ENCODE measurements around the gene OOSP3.
"Not testable (repeated sequence)": the region's sequence is repeated elsewhere in the genome, so short reads cannot be mapped to it uniquely, and the experiment has no call there.

OOSP3 gene, protein sequence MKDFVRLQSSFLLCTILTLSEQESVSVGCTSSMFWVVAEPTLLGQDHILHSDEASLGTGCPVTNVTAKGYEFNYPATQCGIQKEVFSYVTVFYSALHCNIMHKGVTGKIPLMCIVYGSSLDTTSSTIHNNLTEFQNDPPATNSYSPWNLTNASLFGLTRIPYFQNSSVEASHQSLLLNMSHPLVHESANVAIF

DNA sequence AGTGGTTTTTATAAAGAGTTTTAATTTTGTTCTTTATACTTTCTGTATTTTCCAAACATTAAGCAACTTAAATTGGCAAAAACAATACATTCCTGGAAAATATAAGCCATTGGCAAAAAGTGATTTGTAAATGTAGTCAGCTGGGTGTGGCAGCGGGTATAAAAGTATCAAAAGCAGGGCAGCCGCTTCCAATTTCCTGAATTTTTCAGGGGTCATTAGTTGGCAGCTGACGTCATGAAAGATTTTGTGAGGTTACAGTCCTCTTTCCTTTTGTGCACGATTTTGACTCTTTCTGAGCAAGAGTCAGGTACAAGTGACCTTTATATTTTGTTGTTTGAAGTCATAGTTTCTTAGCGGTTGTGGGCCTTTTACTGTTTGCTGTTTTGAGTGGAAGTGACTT lies at the start of gene OOSP3:
OOSP3 (plus strand) TSS at position 208 of the 400 bp plus-strand sequence; CDS start at position 235, 27 bp downstream.
- no peak for DNase-seq

DNA sequence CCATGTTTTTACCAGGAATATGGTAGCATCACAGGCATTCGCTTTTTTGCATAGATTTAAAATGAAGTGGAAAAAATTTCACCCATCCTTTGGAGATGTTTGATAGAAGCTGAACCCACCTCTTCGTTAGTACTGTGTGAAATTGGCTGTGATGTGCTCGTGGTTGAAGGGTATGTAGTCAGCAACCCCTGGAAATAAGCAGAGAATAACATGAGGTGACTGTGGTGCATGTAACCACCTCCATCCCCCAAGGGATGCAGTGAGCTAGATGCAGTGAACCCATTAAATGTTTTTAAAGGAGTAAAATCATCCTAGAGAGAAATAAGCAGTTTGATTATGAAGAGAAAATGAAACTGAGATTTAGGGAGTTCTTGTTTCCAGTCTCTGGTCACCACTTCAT lies 49.2 kb upstream of the OOSP3 start:
- DNase-seq = no peak

DNA sequence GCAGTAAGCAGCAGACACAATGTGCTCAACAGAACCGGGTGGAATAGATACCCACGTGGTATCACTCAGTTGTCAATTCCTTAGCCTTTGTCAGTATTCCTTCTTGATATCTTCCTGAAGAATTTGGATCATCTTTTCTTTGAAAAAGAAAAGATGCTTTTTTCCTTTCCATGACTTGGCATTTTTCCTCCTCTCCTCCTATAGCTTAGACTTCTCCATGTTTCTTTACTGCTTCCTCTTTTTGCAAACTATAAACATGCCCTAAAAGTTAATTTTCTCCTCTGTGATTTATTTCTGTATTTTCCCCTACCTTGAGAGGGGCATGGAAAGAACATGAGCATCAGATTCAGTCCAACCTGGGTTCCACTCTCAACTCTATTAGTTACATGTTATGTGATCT lies 45.0 kb upstream of the OOSP3 start:
- no peak for DNase-seq

DNA sequence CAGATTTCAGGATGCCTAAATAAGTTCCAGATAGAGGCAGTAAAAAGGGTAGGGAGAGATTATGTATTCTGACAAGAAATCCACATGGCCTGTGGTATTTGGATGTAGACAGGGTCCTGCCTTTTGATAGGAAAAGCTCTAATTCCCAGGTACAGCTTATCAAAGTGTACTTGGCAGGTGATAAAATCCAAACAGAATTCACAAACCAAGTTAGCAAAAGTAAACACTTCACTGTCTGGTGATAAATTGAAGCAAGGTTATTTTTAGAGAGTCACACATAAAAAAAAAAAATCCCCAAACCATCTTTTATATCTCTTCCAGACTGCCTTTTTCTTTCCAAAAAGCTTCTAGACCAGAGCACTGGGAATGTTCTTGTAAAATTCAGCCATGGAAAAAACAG lies 39.0 kb upstream of the OOSP3 start:
- DNase-seq = no peak

DNA sequence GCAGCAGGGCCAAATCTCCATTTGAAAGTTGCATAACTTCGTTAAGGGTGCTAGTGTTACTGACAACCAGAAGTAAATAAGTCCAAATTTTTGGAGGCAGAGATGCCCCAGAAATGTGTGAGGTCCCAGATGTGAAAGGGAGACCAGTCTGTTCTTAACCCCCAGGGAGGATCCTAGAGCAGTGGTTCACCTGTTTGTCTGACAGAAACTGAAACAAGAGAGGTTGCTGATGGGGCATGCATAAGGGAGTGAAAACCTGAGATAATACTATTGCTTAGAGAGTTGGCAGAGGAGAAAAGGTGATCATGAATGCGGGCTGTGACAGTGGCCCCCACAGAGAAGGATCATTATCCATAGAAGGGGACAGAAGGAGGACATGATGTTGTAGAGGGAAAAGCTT lies 37.1 kb upstream of the OOSP3 start:
- DNase-seq = no peak

DNA sequence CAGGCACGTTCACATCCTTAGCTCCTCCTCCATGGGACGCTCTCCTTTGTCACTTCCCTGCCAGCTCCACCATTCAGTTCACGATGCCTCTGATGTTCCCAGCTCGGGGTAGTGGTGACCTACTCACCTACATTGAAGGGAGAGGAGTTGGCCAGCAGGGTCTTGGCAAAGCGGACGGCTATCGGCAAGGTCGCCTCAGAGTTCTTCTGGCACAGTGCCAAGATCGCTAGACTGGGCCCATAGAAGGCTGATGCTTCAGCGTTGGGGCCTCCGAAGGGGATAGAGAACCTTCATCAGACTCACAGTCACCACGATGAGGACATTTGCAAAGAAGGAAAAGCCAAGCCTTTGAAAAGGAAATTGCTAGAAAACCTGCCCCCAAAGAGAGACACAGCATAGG lies 36.3 kb upstream of the OOSP3 start:
- DNase-seq = no peak

DNA sequence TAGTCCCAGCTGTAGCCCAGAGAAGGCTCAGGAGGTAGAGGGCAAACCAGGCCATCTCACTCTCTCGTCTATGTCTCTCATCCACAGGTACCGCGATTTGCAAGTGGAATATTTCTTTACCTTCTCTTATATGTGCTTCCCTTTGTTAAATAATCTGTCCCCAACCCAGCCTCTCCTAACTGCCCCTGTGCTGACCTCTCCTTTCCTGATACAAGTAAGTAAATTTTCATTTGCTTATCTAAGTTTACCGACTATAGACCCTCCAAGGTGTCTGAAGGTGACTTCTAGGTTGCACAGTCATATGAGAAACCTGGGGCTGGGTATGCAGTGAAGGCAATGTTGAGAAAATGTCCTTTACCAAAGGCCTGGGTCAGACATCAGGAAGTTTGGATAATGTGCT lies 33.2 kb upstream of the OOSP3 start, which contains the start of gene CBLIF:
CBLIF (minus strand) TSS at position 101 of the 400 bp plus-strand sequence; CDS start at position 55, 46 bp downstream.
- no peak for DNase-seq

DNA sequence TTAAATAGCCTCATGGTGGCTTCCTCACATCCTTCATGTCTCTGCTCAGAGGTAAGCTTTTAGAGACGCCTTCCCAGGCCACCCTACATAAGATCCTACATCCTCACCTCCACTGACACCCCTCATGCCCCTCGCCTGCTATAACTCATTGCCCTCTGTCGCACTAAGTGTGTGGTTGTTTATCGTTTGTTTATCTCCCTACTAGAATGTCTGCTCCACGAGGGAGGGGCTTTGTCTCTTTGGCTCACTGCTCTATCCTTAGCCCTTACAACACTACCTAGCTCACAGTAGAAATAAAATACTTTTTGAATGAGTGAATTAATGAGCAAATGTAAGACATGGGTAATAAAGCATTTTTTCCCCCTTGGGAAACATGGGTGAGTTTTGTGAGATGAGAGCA lies 32.0 kb upstream of the OOSP3 start:
- DNase-seq = no peak

DNA sequence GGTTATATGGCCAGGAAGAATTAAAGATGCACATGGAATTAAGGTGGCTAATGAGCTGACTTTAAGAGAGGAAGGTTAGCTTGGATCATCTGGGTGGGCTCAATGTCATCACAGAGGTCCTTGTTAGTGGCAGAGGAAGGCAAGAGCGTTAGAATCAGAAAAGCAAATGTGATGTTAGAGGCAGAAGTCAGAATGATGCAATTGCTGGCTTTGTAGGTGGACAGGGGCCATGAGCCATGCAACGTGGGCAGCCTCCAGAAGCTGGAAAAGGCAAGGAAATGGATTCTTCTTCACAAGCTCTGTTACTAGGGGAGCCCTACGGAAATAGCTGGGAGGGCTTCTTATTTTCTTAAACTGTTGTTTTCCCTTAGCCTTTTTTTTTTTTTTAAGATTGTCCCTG lies 31.0 kb upstream of the OOSP3 start:
- DNase-seq = no peak

DNA sequence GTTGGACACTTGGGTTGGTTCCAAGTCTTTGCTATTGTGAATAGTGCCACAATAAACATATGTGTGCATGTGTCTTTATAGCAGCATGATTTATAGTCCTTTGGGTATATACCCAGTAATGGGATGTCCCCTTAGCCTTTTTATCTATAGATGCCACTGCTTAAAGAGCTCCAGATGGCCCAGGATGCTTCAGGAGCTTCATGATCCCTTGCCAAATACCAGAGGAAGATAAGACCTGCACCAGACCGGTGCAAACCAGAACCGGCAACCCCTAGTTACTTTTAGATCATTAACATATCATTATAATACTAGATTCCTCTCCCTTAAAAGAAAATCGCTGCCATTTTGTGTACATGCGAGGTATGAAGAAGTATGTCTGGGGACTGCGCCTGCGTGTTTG lies 30.1 kb upstream of the OOSP3 start:
- DNase-seq = not testable (repeated sequence)

DNA sequence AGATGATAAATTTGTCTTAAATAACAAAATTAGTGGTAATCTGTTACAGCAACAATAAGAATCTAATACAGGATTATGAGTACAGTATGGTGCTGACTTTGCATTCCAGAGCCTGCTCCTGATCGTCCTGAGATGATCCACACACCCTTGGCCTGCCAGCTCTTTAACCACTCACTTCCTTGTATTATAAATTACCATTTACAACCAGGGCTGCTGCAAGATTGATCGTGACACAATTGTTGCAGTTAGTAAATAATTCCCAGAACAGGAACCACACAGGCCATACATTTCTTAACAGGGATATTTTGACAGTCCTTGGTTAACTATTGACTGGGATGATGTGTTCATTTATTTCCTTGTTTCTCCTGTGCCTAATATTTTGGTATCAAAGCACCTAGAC lies 29.5 kb upstream of the OOSP3 start:
- no peak for DNase-seq

DNA sequence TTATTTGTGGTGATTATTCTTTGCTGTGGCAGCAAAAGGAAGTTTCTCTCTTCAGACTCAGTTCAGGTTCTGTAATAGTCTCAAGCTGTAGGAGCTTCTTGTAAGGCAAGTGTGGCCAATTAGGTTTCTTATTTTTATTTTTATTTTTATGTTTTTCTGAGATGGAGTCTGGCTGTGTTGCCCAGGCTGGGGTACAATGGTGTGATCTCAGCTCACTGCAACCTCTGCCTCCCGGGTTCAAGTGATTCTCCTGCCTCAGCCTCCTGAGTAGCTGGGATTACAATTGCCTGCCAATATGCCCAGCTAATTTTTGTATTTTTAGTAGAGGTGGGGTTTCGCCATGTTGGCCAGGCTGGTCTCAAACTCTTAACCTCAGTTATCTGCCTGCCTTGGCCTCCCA lies 29.0 kb upstream of the OOSP3 start:
- not testable (repeated sequence) for DNase-seq

DNA sequence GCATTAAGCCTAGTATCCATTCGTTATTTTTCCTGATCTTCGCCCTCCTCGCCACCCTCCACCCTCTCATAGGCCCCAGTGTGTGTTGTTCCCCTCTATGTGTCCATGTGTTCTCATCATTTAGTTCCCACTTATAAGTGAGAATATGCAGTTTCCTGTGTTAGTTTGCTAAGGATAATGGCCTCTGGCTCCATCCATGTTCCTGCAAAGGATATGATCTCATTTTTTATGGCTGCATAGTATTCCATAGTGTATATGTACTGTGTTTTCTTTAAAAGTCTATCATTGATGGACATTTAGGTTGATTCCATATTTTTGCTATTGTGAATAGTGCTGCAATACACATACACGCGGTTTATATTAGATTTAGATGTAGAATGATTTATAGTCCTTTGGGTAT lies 27.2 kb upstream of the OOSP3 start:
- DNase-seq = not testable (repeated sequence)

DNA sequence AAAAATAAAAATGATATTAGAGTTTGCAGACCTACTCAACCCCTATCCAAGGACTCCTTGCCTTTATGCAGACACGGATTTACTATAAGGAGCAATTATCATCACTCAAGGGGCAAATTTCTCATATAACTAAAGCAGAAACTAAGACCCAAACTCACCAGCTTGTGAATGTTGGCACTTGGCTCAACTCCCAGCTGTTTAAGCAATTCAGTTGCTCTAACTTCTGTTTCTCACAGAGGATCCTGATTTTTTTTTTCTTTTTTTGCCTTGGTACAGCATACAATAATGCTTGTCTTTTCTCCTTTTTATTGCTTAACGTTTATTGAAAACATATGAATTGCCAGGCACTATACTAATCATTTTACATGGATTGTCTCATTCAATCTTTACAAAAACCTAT lies 23.7 kb upstream of the OOSP3 start:
- no peak for DNase-seq

DNA sequence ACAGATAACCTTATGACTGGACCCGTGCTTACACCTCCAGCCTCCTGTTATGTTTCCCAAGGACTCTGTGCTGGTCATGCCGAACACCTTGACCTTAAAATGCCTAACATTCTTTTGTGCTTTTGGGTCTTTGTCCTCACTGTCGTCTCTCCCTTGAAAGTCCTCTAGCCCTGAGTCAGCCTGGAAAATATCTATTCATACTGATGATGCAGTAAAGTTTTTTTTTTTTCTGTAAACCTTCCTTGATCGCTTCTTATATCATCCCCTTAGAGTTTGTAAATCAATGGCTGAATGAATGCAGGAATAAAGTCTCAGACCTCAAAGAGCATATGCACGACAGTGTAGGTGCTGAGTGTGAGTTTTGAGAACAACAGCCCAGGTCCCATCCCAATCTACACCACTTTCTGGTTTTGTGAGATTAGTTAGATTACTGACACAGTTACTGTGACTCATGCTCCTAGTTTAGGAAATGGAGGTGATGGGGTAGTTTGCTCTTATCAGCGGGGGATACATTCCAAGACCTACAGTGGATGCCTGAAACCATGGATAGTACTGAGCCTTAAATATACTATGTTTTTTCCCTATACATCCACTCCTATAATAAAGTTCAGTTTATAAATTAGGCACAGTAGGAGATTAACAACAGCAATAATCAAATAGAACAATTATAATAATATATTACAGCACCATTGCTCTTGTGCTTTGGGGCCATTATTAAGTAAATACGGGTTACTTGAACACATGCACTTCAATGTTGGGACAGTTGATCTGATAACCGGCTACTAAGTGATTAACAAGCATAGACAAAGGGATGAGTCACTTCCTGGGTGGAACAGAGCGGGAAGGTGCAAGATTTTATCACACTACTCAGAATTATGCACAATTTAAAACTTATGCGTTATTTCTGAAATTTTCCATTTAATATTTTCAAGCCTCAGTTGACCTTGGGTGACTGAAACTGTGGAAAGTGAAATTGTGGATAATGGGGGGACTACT lies 20.8 kb upstream of the OOSP3 start:
- peak; percentile 50 for DNase-seq

DNA sequence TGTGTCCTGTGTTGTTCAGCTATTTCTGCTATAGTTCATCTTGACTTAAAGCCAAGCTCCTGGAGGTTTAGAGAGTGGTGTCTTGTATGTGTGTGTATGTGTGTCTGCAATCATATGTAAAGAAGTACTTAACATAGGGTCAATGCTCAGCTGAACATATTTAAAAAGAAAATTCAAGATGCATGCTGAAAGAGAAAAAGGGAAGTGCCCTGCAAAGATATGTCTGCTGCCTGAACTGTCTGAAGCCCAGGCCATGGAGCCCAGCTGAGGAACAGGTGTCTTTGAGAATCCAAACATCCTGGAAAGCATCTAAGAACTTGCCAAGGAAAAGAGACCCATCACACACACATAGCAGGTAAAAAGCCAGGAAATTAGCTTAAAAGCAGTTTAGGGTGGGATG lies 18.9 kb upstream of the OOSP3 start:
- DNase-seq = no peak

DNA sequence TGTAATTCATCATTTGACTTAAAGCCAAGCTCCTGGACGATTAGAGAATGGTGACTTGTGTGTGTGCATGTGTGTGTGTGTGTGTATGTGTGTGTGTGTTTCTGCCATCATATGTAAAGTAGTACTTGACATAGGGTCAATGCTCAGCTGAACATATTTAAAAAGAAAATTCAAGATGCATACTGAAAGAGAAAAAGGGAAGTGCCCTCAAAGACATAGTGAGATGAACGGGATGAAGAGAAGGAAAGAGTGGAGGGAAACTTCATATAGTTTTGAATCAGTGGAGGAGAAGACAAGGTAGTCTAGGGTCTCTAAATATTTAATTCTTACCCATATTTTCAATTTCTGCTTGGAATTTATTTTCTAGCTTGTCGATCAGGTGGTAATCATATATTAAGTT lies 16.3 kb upstream of the OOSP3 start:
- DNase-seq = no peak

DNA sequence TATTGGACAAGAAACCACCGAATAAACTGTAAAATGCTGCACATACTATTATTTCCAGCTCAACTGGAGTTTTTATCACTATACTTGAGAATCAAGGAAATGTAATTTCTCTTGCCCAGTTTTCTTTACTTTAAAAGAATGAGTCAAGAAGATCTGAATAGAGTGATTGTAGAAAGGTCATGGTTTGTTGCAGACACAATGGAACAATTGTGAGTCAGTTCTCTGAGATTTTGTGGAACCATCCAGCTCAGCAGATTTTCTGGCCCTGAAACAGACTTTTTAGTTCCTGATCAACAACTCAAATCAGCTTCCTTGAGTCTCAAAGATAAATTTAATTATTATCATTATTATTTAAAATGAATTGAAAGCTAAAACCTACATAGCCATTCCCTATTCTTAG lies 13.6 kb upstream of the OOSP3 start:
- DNase-seq = no peak

DNA sequence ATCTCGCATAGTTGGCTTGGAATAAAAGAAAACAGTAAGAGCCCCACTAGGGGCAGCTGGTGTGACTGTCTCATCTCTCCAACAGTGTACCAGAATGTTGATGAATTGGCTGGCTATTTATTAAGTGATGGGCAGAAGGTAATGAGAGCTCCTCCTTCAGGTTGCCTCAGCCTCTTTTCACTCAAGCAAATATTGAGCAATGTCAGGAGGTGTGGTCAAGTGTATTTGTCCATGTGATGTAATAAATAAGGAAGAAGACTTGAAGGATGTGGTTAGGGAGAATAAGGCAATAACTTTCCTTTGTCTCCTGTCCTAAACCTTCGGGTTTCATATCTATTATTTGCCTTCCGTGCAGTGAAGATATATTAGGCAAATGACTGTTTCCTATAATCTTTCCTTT lies 12.2 kb upstream of the OOSP3 start, which contains the start of gene TCN1:
TCN1 (minus strand) TSS at position 91 of the 400 bp plus-strand sequence; CDS start at position 74, 17 bp downstream.
- DNase-seq = no peak

DNA sequence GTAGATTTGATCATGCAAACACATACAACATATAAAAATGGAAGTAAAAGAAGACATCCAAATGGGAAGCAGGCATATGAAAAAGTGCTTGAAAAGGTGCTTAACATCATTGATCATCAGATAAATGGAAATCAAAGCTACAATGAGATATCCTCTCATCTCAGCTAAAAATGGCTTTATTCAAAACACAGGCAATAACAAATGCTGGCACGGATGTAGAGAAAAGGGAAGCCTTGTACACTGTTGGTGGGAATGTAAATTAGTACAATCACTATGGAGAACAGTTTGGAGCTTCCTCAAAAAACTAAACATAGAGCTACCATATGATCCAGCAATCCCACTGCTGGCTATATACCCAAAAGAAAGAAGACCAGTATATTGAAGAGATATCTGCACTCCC lies 11.7 kb upstream of the OOSP3 start:
- DNase-seq = no peak

DNA sequence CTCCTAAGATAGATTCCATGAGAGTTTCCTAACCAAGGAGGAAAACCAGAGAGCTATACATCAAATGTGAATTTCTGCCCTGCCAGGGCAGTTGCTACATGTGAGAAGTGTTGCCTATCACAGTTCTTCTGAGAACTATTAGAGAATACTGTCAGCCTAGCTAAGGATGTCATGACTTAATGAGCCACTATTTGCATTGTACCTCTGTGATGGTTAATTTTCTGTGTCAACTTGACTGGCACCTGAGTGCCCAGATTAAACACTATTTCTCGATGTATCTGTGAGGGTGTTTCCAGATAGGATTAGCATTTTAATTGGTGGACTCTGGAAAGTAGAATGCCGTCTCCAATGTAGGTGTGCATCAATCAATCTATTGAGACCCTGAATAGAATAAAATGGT lies 10.6 kb upstream of the OOSP3 start:
- no peak for DNase-seq

DNA sequence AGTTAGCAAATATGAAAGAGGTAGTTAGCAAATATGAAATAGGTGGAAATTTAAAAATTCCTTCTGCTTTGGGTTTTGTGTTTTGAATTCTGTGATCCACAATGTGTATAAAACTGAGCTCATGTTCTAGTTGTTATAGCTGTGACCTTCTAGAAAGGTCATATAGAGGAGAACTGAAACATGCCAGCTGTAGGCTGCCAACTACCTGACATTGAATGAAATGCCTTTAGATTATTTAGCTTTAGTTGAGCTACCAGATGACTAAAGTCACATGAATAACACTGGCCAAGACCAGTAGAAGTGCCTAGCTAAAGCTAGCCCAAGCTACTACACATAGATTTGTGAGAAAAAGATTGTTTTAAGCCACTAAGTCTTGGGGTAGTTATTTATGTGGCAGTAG lies 6.5 kb upstream of the OOSP3 start:
- DNase-seq = no peak

DNA sequence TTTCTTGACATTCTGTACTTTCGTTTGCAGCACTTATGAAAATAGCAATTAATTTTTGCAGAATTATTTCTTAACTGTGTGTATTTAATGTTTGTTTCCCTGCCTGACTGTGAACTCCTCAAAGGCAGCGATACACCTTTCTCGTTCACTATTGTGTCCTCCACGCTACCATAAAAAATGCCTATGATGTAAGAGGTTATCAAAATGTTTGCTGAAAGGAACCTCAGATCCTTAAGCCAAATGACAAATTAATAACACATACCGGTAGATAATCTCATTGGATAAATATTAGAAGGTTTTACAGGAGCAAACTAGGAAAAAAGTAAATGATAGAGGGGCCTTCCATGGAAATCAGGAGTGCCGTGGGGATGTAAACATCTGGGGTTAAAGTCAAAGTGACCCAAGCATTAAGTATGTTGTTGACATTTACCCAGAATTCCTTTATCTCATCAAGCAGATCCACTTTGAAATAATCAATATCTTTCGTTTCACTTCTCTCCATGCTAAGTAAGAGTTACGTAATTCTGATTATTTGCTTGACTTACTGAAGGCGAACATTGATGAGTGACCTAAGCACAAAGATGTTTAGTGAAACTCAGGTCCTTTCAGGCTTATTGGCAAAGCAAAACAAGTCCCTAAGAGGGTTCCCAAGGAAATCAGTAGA lies 2.6 kb upstream of the OOSP3 start:
- no peak for DNase-seq

DNA sequence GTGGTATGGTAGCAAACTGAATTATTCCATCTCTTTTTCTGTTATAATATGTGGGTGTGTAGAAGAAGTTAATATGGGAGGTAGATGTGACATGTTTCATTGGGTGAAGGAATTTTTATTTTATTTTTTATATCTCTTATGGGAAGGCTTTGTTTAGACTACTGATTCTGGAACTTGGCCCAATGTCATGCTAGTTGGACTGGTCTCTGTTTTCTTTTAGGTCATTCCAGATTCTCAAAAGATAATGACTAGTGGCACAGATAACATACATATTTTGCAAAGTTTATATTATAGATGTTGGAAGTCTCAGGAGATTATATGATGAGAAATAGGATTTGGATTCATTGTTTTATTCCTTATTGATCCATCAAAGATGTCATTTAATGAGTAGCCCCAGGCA lies 1.3 kb upstream of the OOSP3 start:
- no peak for DNase-seq
